VCaP (cell line): ENCODE measurements around the gene ARHGEF12.
A peak's percentile ranks its signal among the peaks of the same experiment; 100 is the strongest.

ENCODE experiments used
- H3K27ac ChIP-seq: fragments of 450-650 bp; 2 replicates; pipeline ENCODE4 v1.5.1; 2017
- CTCF ChIP-seq: fragments of 450-650 bp; conservative IDR thresholded peaks from 2 replicates; pipeline ENCODE4 v1.5.1; 2017; ENCODE audit warnings: mild to moderate bottlenecking, moderate library complexity

Gene ARHGEF12

GRCh38 chr11:120324932-120325810, 11.0 kb upstream of the ARHGEF12 start, which contains the start of gene TLCD5:
Gene TLCD5, plus strand, starts transcription at chr11:120325299. Its CDS starts 2,143 bp downstream, at chr11:120327442.
- H3K27ac ChIP-seq: peak within 1 kb of the TSS; percentile 97

GRCh38 chr11:120326228-120326627, 10.0 kb upstream of the ARHGEF12 start:
- TF ChIP-seq CTCF: no peak
- peak overlapping the region; percentile 97 for H3K27ac ChIP-seq

More at GRCh38 chr11:120324932-120325810, 11.0 kb upstream of the ARHGEF12 start, which contains the start of gene TLCD5:
- peak; percentile 55 for TF ChIP-seq CTCF

DNA sequence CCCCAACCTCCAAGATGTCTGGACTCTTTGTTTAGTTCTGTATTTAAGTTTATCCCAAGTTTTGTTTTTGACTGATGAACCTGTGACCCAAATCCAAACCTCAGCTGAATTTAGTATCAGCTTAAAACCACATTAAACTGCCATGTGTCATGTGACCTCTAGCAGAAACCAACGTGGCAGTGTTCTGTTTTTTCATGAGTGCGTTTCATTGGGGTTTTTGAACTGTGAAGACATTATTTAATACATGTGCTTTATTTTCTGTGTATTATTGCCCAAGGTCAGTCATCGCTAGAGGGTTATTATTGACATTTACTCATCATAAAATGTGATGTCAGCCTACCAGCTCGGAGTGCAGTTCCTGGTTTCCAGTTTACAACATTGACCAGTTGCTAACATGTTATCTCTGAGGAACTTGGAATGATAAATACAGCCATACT, 9.3 kb upstream of the ARHGEF12 start:
- no peak for TF ChIP-seq CTCF
- peak overlapping the region; percentile 97 for H3K27ac ChIP-seq

- H3K27ac ChIP-seq: peak overlapping the region; percentile 97
- no peak for TF ChIP-seq CTCF
Observed at GRCh38 chr11:120327311-120327710, 8.9 kb upstream of the ARHGEF12 start.

DNA sequence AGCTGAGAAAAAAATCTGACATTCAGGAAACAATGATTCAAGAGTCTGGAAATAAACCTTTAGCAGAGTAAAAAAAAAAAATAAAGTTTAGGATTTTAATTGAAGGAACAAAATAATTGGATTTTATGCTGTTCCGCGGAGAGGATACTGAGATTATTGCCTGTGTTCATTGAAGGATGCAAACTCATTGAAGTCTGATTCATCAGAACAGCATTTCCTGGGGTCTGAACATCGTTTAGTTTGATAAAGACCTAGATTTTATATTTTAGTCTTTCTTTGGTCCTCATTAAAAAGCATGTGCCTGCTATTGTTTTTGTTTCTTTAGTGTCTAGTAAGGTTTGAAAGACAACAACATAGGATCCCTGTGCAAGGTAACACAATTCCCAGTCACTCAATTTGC, 6.7 kb upstream of the ARHGEF12 start:
- TF ChIP-seq CTCF: no peak
- no peak overlapping the region for H3K27ac ChIP-seq

- no peak for TF ChIP-seq CTCF
- no peak overlapping the region for H3K27ac ChIP-seq
Observed at GRCh38 chr11:120330045-120330444, 6.2 kb upstream of the ARHGEF12 start.

DNA sequence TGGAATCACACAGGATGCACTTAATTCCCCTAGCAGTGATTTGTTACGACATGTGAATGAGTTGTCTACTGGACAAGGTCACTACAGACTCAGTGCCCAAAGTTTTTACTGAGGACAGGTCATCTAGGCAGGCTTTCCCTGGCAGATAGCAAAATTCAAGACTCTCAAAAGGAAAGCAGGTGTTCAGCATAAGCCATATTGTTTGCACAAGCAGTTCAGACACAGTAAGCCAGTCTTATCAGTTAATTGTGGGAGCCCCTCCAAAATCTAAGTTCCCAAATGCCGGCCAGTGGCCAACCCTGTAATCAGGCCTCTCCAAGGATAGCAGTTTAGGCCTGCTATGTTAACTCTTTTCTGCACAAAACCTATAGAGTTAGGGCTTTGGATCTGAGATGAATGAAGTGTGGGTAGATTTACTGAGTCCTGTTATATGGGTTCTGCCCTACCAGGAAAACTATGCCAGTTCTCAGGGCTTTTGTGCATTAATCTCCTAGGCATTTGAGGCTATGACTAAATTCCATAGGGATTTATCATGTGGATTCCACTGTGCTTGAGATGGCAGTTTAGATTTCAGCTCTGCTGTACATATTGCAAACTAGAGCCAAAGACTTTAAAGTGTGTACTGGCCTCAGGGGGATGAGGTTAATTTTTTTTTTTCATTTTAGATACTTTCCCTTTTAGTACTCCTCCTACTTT, 4.8 kb upstream of the ARHGEF12 start:
- TF ChIP-seq CTCF: no peak

More for the DNA sequence above, 4.8 kb upstream of the ARHGEF12 start:
- 0 out of 2 replicates have a peak overlapping the region, but pooled peaks have one; percentile 9 for H3K27ac ChIP-seq
